Posterior vena cava (tissue), 2 donors: ENCODE data around the gene CSF1. TPM values are rescaled to one million over a fixed set of nuclear protein-coding genes. Genes with fewer than 3 reads are reported as not detected.
A peak's percentile ranks its signal among the peaks of the same experiment; 100 is the strongest.

Experiments
- DNase-seq: peaks from one replicate; pipeline ENCODE4 v3.0.0-alpha.2; 2020; ENCODE audit warnings: low spot score
- intact Hi-C, 2 donors: fragments of 100-400 bp; cut with DNase I; formaldehyde crosslinking; loops; one replicate each; pipeline versions ENCODE4 v1.14.1 to v1.14.2; 2022 to 2023
- total RNA-seq, 2 donors: library from RNA; stranded (reverse); fragmentation: NEBNext Ultra II Directional; extraction: Animal tissue kit (Norgen Biotek cat#: 25700); gene quantifications; one replicate each; pipeline ENCODE4 v1.2.1, GENCODE V29; 2021
- donor health status: DM: yes; HTN: yes; CAD: no.
- donor health status: DM: yes; HTN: yes; CAD: no.

CSF1 gene
- total RNA-seq, 2 donors from 2014 or later, result 64.1 to 68.7 TPM

- intact Hi-C loops, result loop anchor here in 1 of 2 donors (5.0 kb wide), 1 partner anchor 54 kb away; the partner anchor contains the start of gene AHCYL1
These were observed 18.0 kb downstream of the CSF1 start for GRCh38 chr1:109928591-109929111.

GRCh38 chr1:109929170-109929569 lies 18.5 kb downstream of the CSF1 start:
- intact Hi-C loops, result loop anchor here in 1 of 2 donors (5.0 kb wide), 1 partner anchor 53 kb away; the partner anchor contains the start of gene AHCYL1

More at GRCh38 chr1:109928591-109929111, 18.0 kb downstream of the CSF1 start:
- DNase-seq, result peak; percentile 89

GRCh38 chr1:109929588-109930251 lies 19.1 kb downstream of the CSF1 start:
- intact Hi-C loops, result loop anchor here in 1 of 2 donors (5.0 kb wide), 1 partner anchor 53 kb away; the partner anchor contains the start of gene AHCYL1
- no peak for DNase-seq

More at GRCh38 chr1:109929170-109929569, 18.5 kb downstream of the CSF1 start:
- DNase-seq, result no peak

GRCh38 chr1:109930252-109930993 lies 19.8 kb downstream of the CSF1 start:
- DNase-seq, result no peak
- intact Hi-C loops, result no loop called here

GRCh38 chr1:109931189-109931731 lies 20.6 kb downstream of the CSF1 start:
- DNase-seq, result peak; percentile 95
- intact Hi-C loops, result no loop called here

GRCh38 chr1:109931911-109932636 lies 21.4 kb downstream of the CSF1 start:
- intact Hi-C loops, result no loop called here
- no peak for DNase-seq

- intact Hi-C loops, result no loop called here
- DNase-seq, result no peak
These were observed 22.0 kb downstream of the CSF1 start for GRCh38 chr1:109932679-109933078.

- DNase-seq, result no peak
- intact Hi-C loops, result no loop called here
These were observed 23.4 kb downstream of the CSF1 start for GRCh38 chr1:109933856-109934711.

- intact Hi-C loops, result no loop called here
- no peak for DNase-seq
These were observed 24.8 kb downstream of the CSF1 start for GRCh38 chr1:109935451-109935900.

- no peak for DNase-seq
- intact Hi-C loops, result no loop called here
These were observed 27.1 kb downstream of the CSF1 start for GRCh38 chr1:109937738-109938137.

GRCh38 chr1:109938556-109938955 lies 27.9 kb downstream of the CSF1 start:
- intact Hi-C loops, result no loop called here
- no peak for DNase-seq

- no peak for DNase-seq
- intact Hi-C loops, result loop anchor here in 1 of 2 donors (5.0 kb wide), 1 partner anchor 515 kb away; no protein-coding TSS in a partner anchor
These were observed 31.8 kb downstream of the CSF1 start for GRCh38 chr1:109942434-109942833.

- intact Hi-C loops, result loop anchor here in 1 of 2 donors (5.0 kb wide), 1 partner anchor 513 kb away; no protein-coding TSS in a partner anchor
- DNase-seq, result no peak
These were observed 33.9 kb downstream of the CSF1 start for GRCh38 chr1:109944541-109944940.

GRCh38 chr1:109946511-109946910 lies 35.9 kb downstream of the CSF1 start:
- DNase-seq, result no peak

GRCh38 chr1:109947582-109948284 lies 37.1 kb downstream of the CSF1 start:
- no peak for DNase-seq
- intact Hi-C loops, result no loop called here

More at GRCh38 chr1:109946511-109946910, 35.9 kb downstream of the CSF1 start:
- intact Hi-C loops, result no loop called here

- DNase-seq, result no peak
- intact Hi-C loops, result no loop called here
These were observed 37.6 kb downstream of the CSF1 start for GRCh38 chr1:109948285-109948630.

GRCh38 chr1:109950038-109950437 lies 39.4 kb downstream of the CSF1 start:
- no peak for DNase-seq
- intact Hi-C loops, result no loop called here

- intact Hi-C loops, result no loop called here
- no peak for DNase-seq
These were observed 39.9 kb downstream of the CSF1 start for GRCh38 chr1:109950509-109950908.
